GM12878 (cell line): Measurements from ENCODE around the gene SF3A1. TPM values are rescaled to one million over a fixed set of nuclear protein-coding genes. Genes with fewer than 3 reads are reported as not detected.
A peak's percentile ranks its signal among the peaks of the same experiment; 100 is the strongest.

Source experiments
- BRCA1 ChIP-seq: IDR thresholded peaks from 2 replicates; pipeline ENCODE4 v1.6.1; 2011; ENCODE audit warnings: low read depth, low read length, improper control_type of control experiment
- CBX5 ChIP-seq: sonication (generic); IDR thresholded peaks from 2 replicates; pipeline ENCODE4 v1.6.1; 2016; ENCODE audit warnings: low read depth, moderate library complexity, mild to moderate bottlenecking, inconsistent platforms
- CEBPZ ChIP-seq: fragments of 150-350 bp; IDR thresholded peaks from 2 replicates; pipeline ENCODE4 v1.6.1; 2016; ENCODE audit warnings: low read depth, low read length
- CHD1 ChIP-seq: IDR thresholded peaks from 2 replicates; pipeline ENCODE4 v1.6.1; 2012; ENCODE audit warnings: low read depth, low read length, improper control_type of control experiment
- CREB1 ChIP-seq: IDR thresholded peaks from 2 replicates; pipeline ENCODE4 v1.6.1; 2012; ENCODE audit warnings: low read depth, mild to moderate bottlenecking, inconsistent platforms
- FOS ChIP-seq: IDR thresholded peaks from 3 replicates; pipeline ENCODE4 v1.6.1; 2011; ENCODE audit warnings: borderline replicate concordance; ENCODE audit not compliant: insufficient read length; ENCODE audit errors: extremely low read depth
- HCFC1 ChIP-seq: fragments of 150-350 bp; IDR thresholded peaks from 2 replicates; pipeline ENCODE4 v1.6.1; 2014; ENCODE audit warnings: low read length
- HDAC2 ChIP-seq: fragments of 200-600 bp; sonication (generic); IDR thresholded peaks from 2 replicates; pipeline ENCODE4 v1.6.1; 2017
- HDAC6 ChIP-seq: fragments of 200-600 bp; sonication (generic); IDR thresholded peaks from one replicate; pipeline ENCODE4 v1.8.0; 2017; ENCODE audit warnings: antibody characterized with exemption; ENCODE audit not compliant: unreplicated experiment
- KDM1A ChIP-seq: fragments of 200-600 bp; sonication (generic); IDR thresholded peaks from 2 replicates; pipeline ENCODE4 v1.6.1; 2016; ENCODE audit warnings: borderline replicate concordance
- MLLT1 ChIP-seq: fragments of 450-650 bp; IDR thresholded peaks from 2 replicates; pipeline ENCODE4 v1.6.1; 2016; ENCODE audit warnings: mild to moderate bottlenecking
- MTA2 ChIP-seq: fragments of 450-650 bp; IDR thresholded peaks from 2 replicates; pipeline ENCODE4 v1.6.1; 2016; ENCODE audit warnings: low read depth, mild to moderate bottlenecking, moderate library complexity
- NR2C1 ChIP-seq: fragments of 450-650 bp; IDR thresholded peaks from 2 replicates; pipeline ENCODE4 v1.6.1; 2017; ENCODE audit warnings: antibody characterized with exemption, mild to moderate bottlenecking, moderate library complexity
- RELB ChIP-seq: fragments of 450-650 bp; IDR thresholded peaks from 2 replicates; pipeline ENCODE4 v1.6.1; 2017; ENCODE audit warnings: low read depth, mild to moderate bottlenecking, moderate library complexity
- REST ChIP-seq: IDR thresholded peaks from 2 replicates; pipeline ENCODE4 v1.6.1; 2012; ENCODE audit warnings: mild to moderate bottlenecking, low read depth, low read length
- SMARCA5 ChIP-seq: fragments of 450-650 bp; IDR thresholded peaks from 2 replicates; pipeline ENCODE4 v1.6.1; 2017; ENCODE audit warnings: mild to moderate bottlenecking
- SUPT20H ChIP-seq: IDR thresholded peaks from 2 replicates; pipeline ENCODE4 v1.6.1; 2011; ENCODE audit warnings: low read depth, mild to moderate bottlenecking, low read length, moderate library complexity, borderline replicate concordance; ENCODE audit not compliant: control insufficient read depth
- TAF1 ChIP-seq: IDR thresholded peaks from 2 replicates; pipeline ENCODE4 v1.6.1; 2011; ENCODE audit warnings: mild to moderate bottlenecking, low read depth, low read length, borderline replicate concordance
- TARDBP ChIP-seq: IDR thresholded peaks from 2 replicates; pipeline ENCODE4 v1.6.1; 2016; ENCODE audit warnings: borderline replicate concordance
- TCF12 ChIP-seq: IDR thresholded peaks from 2 replicates; pipeline ENCODE4 v1.6.1; 2011; ENCODE audit warnings: low read depth, mild to moderate bottlenecking, low read length
- YBX1 ChIP-seq: fragments of 450-650 bp; IDR thresholded peaks from 2 replicates; pipeline ENCODE4 v1.6.1; 2016; ENCODE audit warnings: antibody characterized with exemption
- ZNF274 ChIP-seq: IDR thresholded peaks from one replicate; pipeline ENCODE4 v1.8.0; 2011; ENCODE audit not compliant: insufficient read length, insufficient read depth
- polyA plus RNA-seq, 11 experiments: library from polyadenylated mRNA; depleted of rRNA in 4 of 11; unstranded in 6 of 11; stranded (reverse) in 5 of 11; fragments of >200 nt; fragmentation: Nextera tagmentation in 4 of 11; fragmentation: Illumina TruSeq in 1 of 11; extraction: Ambion mirVana in 4 of 11; extraction: Trizol in 1 of 11; gene quantifications; 1 replicate in 1 of 11; 2 replicates in 10 of 11; pipeline versions ENCODE4 v1.2.1 to v1.2.3, GENCODE V29; 2011 to 2016; ENCODE audit warnings: inconsistent platforms in 2 of 11, missing spikeins in 2 of 11, low read depth in 1 of 11
- total RNA-seq, 4 experiments: library from RNA; depleted of rRNA in 3 of 4; stranded (reverse); fragments of >200 nt in 3 of 4; fragmentation: Illumina TruSeq in 1 of 4; extraction: Trizol in 1 of 4; gene quantifications; 2 replicates each; pipeline versions ENCODE4 v1.2.1 to v1.2.3, GENCODE V29; 2013 to 2021

The SF3A1 gene
- total and polyA plus RNA-seq, 10 of the 15 experiments (the other 5 are each of a cell fraction or from before 2014, with no cell fraction given) = 10.4 to 239 (median 46.0) TPM

- TF ChIP-seq REST = no peak
- TF ChIP-seq KDM1A = no peak
- TF ChIP-seq MTA2 = peak; percentile 76
- TF ChIP-seq TARDBP = no peak
- TF ChIP-seq CHD1 = no peak
- TF ChIP-seq TAF1 = no peak
- no peak for TF ChIP-seq ZNF274
- TF ChIP-seq BRCA1 = no peak
- no peak for TF ChIP-seq HDAC2
- peak; percentile 59; the same call in 1 of the 2 replicates for TF ChIP-seq RELB
- no peak for TF ChIP-seq CEBPZ
- no peak for TF ChIP-seq SUPT20H
- TF ChIP-seq MLLT1 = peak; percentile 64
- 0 out of 2 replicates have a peak, but pooled peaks have one; percentile 3 for TF ChIP-seq TCF12
- peak; percentile 34; the same call in 1 of the 2 replicates for TF ChIP-seq SMARCA5
- TF ChIP-seq NR2C1 = no peak
- no peak for TF ChIP-seq FOS
- TF ChIP-seq HCFC1 = no peak
- no peak for TF ChIP-seq HDAC6
- TF ChIP-seq YBX1 = no peak
- peak; percentile 38; the same call in 1 of the 2 replicates for TF ChIP-seq CREB1
- no peak for TF ChIP-seq CBX5
Measured at GRCh38 chr22:30309951-30310741, 46.5 kb downstream of the SF3A1 start (continued).
